ENCODE results near the gene OR8I2.

DNA sequence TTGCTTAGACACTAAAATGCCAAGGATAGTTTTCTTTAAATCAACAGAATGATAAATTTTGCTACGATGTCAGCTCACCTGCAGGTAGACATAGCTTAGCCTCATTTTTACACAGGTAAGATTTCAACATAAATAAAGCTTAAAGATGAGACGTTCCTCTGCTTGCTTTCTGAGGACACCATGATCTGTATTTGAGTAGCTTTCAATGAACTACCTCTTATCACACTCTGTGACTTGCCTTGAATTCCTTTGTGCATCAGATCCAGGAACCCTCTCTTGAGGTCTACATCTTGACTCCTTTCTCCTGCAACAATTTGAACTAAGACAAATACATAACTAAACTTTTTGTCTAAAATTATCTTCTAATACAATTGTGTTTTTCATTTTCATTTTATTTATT, 26.1 kb upstream of the OR8I2 start:
- TF ChIP-seq SPI1 (IDR thresholded peaks at IDR 0.05; ENCODE audit: low read depth, low read length) (no peak), POLR2A (IDR thresholded peaks at IDR 0.05; ENCODE audit: low read depth, low read length) (no peak), POLR2AphosphoS5 (IDR thresholded peaks at IDR 0.05; ENCODE audit: low read depth, low read length) (no peak), TAF1 (IDR thresholded peaks at IDR 0.05; ENCODE audit: low read depth, low read length) (no peak), PAX5 (IDR thresholded peaks at IDR 0.05; ENCODE audit: insufficient read depth, low read length, severe bottlenecking) (no peak)
